ENCODE data around the gene STAT1.

Gene STAT1

GRCh38 chr2:190981333-190981732 is 32.6 kb downstream of the STAT1 start:
- TF ChIP-seq CTCF (IDR thresholded peaks at IDR 0.05; ENCODE audit: control insufficient read depth, insufficient read depth, low read depth, low read length, missing control alignments), result no peak
- H3K4me3 ChIP-seq (ENCODE audit: control insufficient read depth, low read depth, low read length), result no peak overlapping the region
- no peak for DNase-seq (ENCODE audit: low read depth)

GRCh38 chr2:190980630-190981209 is 33.3 kb downstream of the STAT1 start:
- no peak overlapping the region for H3K4me3 ChIP-seq (ENCODE audit: control insufficient read depth, low read depth, low read length)
- DNase-seq (ENCODE audit: low read depth), result no peak
- no peak for TF ChIP-seq CTCF (IDR thresholded peaks at IDR 0.05; ENCODE audit: control insufficient read depth, insufficient read depth, low read depth, low read length, missing control alignments)

GRCh38 chr2:190979906-190980629 is 33.9 kb downstream of the STAT1 start:
- DNase-seq (ENCODE audit: low read depth), result no peak
- no peak for TF ChIP-seq CTCF (IDR thresholded peaks at IDR 0.05; ENCODE audit: control insufficient read depth, insufficient read depth, low read depth, low read length, missing control alignments)
- H3K4me3 ChIP-seq (ENCODE audit: control insufficient read depth, low read depth, low read length), result no peak overlapping the region

GRCh38 chr2:190978389-190979053 is 35.5 kb downstream of the STAT1 start:
- DNase-seq (ENCODE audit: low read depth), result peak; percentile 43
- no peak overlapping the region for H3K4me3 ChIP-seq (ENCODE audit: control insufficient read depth, low read depth, low read length)
- no peak for TF ChIP-seq CTCF (IDR thresholded peaks at IDR 0.05; ENCODE audit: control insufficient read depth, insufficient read depth, low read depth, low read length, missing control alignments)

GRCh38 chr2:190977505-190977904 is 36.5 kb downstream of the STAT1 start:
- TF ChIP-seq CTCF (IDR thresholded peaks at IDR 0.05; ENCODE audit: control insufficient read depth, insufficient read depth, low read depth, low read length, missing control alignments), result no peak
- no peak for DNase-seq (ENCODE audit: low read depth)
- H3K4me3 ChIP-seq (ENCODE audit: control insufficient read depth, low read depth, low read length), result no peak overlapping the region

GRCh38 chr2:190976521-190976920 is 37.5 kb downstream of the STAT1 start:
- DNase-seq (ENCODE audit: low read depth), result no peak
- no peak overlapping the region for H3K4me3 ChIP-seq (ENCODE audit: control insufficient read depth, low read depth, low read length)
- no peak for TF ChIP-seq CTCF (IDR thresholded peaks at IDR 0.05; ENCODE audit: control insufficient read depth, insufficient read depth, low read depth, low read length, missing control alignments)
